ENCODE data around the gene LRRC15. TPM values are rescaled to one million over a fixed set of nuclear protein-coding genes. Genes with fewer than 3 reads are reported as not detected.

Gene LRRC15
- total RNA-seq, 1 donor: 3.6 TPM

DNA sequence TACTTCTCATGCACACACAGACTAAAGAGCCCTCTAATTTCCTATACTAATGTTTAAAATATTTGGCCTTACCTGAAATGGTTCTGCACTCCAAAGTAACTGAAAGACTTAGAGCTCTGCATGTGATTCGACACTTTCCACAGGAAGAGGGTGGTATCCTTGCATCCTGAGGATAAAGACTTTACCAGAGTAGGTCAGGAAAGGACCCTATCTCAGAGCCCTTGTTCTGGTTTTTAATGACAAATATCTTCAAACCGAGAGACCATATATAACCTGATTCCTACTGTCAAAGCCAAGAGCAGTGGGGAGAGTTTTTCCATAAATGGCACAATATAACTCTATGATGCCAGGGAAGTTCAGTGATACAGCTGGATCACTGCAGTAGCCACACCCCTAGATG lies 29.6 kb upstream of the LRRC15 start, which contains the start of gene GP5:
Gene GP5, minus strand, starts transcription at position 101 of the 400 bp plus-strand sequence. CDS start 984 bp downstream, outside the sequence.
- peak within 1 kb of the TSS; percentile 49 for H3K4me3 ChIP-seq (ENCODE audit: insufficient read depth, low read length)

GRCh38 chr3:194397757-194398312 lies 28.3 kb upstream of the LRRC15 start:
- H3K4me2 ChIP-seq (ENCODE audit: insufficient read depth, low read length): peak overlapping the region; percentile 55
- peak; percentile 88 for DNase-seq (ENCODE audit: insufficient read length, low spot score, missing footprints)
- H2AFZ ChIP-seq (ENCODE audit: low read length): peak overlapping the region; percentile 6

More for the DNA sequence above, 29.6 kb upstream of the LRRC15 start, which contains the start of gene GP5:
- H3K9me3 ChIP-seq (ENCODE audit: low read depth, low read length): no peaks in the 10 kb centered on the region
- H3K27me3 ChIP-seq (ENCODE audit: insufficient read depth, low read length): no peaks in the 10 kb centered on the region
- H3K36me3 ChIP-seq (ENCODE audit: insufficient read depth, low read length): peaks cover 9% of the 10 kb centered on the region
- TF ChIP-seq, protein P1, sequence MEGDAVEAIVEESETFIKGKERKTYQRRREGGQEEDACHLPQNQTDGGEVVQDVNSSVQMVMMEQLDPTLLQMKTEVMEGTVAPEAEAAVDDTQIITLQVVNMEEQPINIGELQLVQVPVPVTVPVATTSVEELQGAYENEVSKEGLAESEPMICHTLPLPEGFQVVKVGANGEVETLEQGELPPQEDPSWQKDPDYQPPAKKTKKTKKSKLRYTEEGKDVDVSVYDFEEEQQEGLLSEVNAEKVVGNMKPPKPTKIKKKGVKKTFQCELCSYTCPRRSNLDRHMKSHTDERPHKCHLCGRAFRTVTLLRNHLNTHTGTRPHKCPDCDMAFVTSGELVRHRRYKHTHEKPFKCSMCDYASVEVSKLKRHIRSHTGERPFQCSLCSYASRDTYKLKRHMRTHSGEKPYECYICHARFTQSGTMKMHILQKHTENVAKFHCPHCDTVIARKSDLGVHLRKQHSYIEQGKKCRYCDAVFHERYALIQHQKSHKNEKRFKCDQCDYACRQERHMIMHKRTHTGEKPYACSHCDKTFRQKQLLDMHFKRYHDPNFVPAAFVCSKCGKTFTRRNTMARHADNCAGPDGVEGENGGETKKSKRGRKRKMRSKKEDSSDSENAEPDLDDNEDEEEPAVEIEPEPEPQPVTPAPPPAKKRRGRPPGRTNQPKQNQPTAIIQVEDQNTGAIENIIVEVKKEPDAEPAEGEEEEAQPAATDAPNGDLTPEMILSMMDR (IDR thresholded peaks at IDR 0.05; ENCODE audit: extremely low read depth, low read depth, low read length): no peak
- peak within 1 kb of the TSS; percentile 55 for H3K4me2 ChIP-seq (ENCODE audit: insufficient read depth, low read length)
- no peaks in the 10 kb centered on the region for H3K79me2 ChIP-seq (ENCODE audit: insufficient read depth, low read length)
- no peak within 1 kb of the TSS for H3K27ac ChIP-seq (ENCODE audit: low read depth, low read length)
- H3K4me1 ChIP-seq (ENCODE audit: insufficient read depth, low read length): peaks cover 3% of the 10 kb centered on the region
- H2AFZ ChIP-seq (ENCODE audit: low read length): peak within 1 kb of the TSS; percentile 6
- DNase-seq (ENCODE audit: insufficient read length, low spot score, missing footprints): no peak
- peaks cover 1% of the 10 kb centered on the region for H4K20me1 ChIP-seq (ENCODE audit: insufficient read depth, low read length)

DNA sequence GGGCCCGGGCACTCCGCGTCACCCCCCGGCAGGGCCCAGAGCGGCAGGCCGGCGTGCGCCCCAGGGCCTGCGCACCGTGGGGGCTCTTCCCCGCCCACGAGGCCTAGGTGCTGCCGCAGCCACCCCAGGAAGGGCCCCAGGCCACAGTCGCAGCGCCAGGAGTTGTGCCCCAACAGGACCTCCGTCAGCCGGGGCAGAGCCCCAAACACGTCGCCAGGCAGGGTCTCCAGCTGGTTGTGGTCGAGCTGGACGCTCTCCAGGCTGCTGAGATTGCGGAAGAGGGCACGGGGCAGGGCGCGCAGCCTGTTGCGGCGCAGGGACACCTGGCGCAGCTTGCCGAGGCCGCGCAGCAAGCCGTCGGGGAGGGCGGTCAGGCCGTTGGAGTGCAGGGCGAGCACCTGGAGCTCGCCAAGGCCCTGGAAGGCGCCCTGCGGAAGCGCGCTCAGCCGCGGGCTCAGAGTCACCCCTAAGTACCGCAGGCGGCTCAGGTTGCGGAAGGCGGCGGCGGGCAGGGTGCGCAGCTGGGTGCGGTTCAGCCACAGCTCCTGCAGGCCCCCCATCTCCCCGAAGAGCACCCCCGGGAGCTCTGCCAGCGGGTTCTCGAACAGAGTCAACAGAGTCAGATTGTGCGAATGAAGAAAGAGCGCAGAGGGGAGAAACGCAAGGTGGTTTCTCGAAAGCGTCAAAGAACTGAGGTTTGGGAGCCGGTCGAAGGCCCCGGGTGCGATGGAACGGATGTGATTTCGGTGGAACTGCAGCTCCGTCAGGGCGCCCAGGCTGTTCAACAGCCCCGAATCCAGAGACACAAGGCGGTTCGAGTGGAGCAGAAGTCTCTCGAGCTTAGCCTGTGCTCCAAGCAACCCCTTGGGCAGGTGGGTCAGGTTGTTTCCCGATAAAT lies 27.6 kb upstream of the LRRC15 start:
- H3K27me3 ChIP-seq (ENCODE audit: insufficient read depth, low read length): peaks cover 5% of the 10 kb centered on the region
- H4K20me1 ChIP-seq (ENCODE audit: insufficient read depth, low read length): no peaks in the 10 kb centered on the region
- H3K36me3 ChIP-seq (ENCODE audit: insufficient read depth, low read length): no peaks in the 10 kb centered on the region
- no peaks in the 10 kb centered on the region for H3K9me3 ChIP-seq (ENCODE audit: low read depth, low read length)
- DNase-seq (ENCODE audit: insufficient read length, low spot score, missing footprints): no peak
- peak overlapping the region; percentile 55 for H3K4me2 ChIP-seq (ENCODE audit: insufficient read depth, low read length)
- no peaks in the 10 kb centered on the region for H3K79me2 ChIP-seq (ENCODE audit: insufficient read depth, low read length)
- peaks cover 3% of the 10 kb centered on the region for H3K4me1 ChIP-seq (ENCODE audit: insufficient read depth, low read length)
- no peak overlapping the region for H3K4me3 ChIP-seq (ENCODE audit: insufficient read depth, low read length)
- H3K27ac ChIP-seq (ENCODE audit: low read depth, low read length): no peak overlapping the region
- TF ChIP-seq, protein P1 (IDR thresholded peaks at IDR 0.05; ENCODE audit: extremely low read depth, low read depth, low read length): no peak
- H2AFZ ChIP-seq (ENCODE audit: low read length): no peak overlapping the region

More at GRCh38 chr3:194397757-194398312, 28.3 kb upstream of the LRRC15 start:
- Histone ChIP-seq H3K27ac (ENCODE audit: low read depth, low read length) (no peak overlapping the region), H3K27me3 (ENCODE audit: insufficient read depth, low read length) (peaks cover 3% of the 10 kb centered on the region), H3K4me1 (ENCODE audit: insufficient read depth, low read length) (peaks cover 3% of the 10 kb centered on the region), H3K9me3 (ENCODE audit: low read depth, low read length) (no peaks in the 10 kb centered on the region), H3K36me3 (ENCODE audit: insufficient read depth, low read length) (no peaks in the 10 kb centered on the region), H4K20me1 (ENCODE audit: insufficient read depth, low read length) (no peaks in the 10 kb centered on the region), H3K4me3 (ENCODE audit: insufficient read depth, low read length) (peak overlapping the region; percentile 49), H3K79me2 (ENCODE audit: insufficient read depth, low read length) (no peaks in the 10 kb centered on the region)
- TF ChIP-seq, protein P1 (IDR thresholded peaks at IDR 0.05; ENCODE audit: extremely low read depth, low read depth, low read length): no peak

- no peak for DNase-seq (ENCODE audit: insufficient read length, low spot score, missing footprints)
- no peaks in the 10 kb centered on the region for H3K79me2 ChIP-seq (ENCODE audit: insufficient read depth, low read length)
- peaks cover 5% of the 10 kb centered on the region for H3K27me3 ChIP-seq (ENCODE audit: insufficient read depth, low read length)
- H3K4me3 ChIP-seq (ENCODE audit: insufficient read depth, low read length): no peak overlapping the region
- no peak overlapping the region for H3K4me2 ChIP-seq (ENCODE audit: insufficient read depth, low read length)
- no peaks in the 10 kb centered on the region for H4K20me1 ChIP-seq (ENCODE audit: insufficient read depth, low read length)
- no peaks in the 10 kb centered on the region for H3K36me3 ChIP-seq (ENCODE audit: insufficient read depth, low read length)
- TF ChIP-seq, protein P1 (IDR thresholded peaks at IDR 0.05; ENCODE audit: extremely low read depth, low read depth, low read length): no peak
- H3K9me3 ChIP-seq (ENCODE audit: low read depth, low read length): no peaks in the 10 kb centered on the region
- H2AFZ ChIP-seq (ENCODE audit: low read length): no peak overlapping the region
- H3K27ac ChIP-seq (ENCODE audit: low read depth, low read length): no peak overlapping the region
- H3K4me1 ChIP-seq (ENCODE audit: insufficient read depth, low read length): peaks cover 3% of the 10 kb centered on the region
Observed at GRCh38 chr3:194396539-194396858, 27.0 kb upstream of the LRRC15 start.
